HG03575 (cell line): ENCODE results near the gene APIP.
"Not testable (repeated sequence)": the region's sequence is repeated elsewhere in the genome, so short reads cannot be mapped to it uniquely, and the experiment has no call there.

Experiments
- ATAC-seq: cut with Tn5 transposase; IDR thresholded peaks from one replicate; pipeline ENCODE4 v1.9.1; 2021; ENCODE audit not compliant: unreplicated experiment, insufficient number of reproducible peaks, low FRiP score; ENCODE audit errors: extremely low read depth

APIP gene

DNA sequence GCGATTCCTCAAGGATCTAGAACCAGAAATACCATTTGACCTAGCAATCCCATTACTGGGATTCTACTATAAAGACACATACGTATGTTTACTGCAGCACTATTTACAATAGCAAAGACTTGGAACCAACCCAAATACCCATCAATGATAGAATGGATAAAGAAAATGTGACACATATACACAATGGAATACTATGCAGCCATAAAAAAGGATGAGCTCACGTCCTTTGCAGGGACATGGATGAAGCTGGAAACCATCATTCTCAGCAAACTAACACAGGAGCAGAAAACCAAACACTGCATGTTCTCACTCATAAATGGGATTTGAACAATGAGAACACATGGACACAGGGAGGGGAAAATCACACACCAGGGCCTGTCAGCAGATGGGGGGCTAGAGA, 20.0 kb downstream of the APIP start:
- not testable (repeated sequence) for ATAC-seq

DNA sequence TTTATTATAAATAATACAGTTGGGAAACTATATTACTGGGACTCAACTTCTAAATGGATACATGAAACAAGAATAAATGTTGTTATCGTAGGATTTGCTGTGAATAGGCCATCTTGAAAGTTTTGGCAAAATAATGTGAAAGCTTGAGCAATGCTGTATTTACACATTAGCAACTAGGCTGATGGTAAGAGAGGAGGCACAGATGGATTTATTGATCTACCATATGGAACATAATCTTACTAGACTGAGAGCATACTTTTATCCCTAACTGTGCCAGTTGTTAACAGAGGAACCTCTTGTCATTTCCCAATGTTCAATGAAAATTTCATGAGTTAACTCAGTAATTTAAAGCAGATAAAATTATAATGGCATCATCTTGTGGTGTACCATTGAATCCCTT, 22.8 kb downstream of the APIP start:
- ATAC-seq = no peak

DNA sequence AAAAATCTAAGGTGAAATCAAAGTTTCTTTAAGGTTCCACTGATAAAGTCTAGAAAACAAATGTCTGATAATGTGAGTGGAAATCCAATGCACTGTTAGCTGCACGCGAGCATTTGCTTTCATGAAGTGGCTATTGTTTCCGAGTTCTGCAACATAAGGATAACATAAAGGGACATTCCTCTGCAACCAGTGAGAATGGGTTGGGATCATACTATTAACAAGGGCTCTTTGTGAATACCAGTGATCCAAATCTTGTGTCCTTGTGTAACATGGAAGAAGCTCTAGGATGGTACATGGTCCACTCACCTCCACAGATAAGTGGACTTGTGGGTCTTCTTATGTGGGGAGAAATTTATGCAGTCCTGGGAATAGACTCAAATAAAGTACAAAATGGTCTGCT, 24.6 kb downstream of the APIP start:
- ATAC-seq = no peak

DNA sequence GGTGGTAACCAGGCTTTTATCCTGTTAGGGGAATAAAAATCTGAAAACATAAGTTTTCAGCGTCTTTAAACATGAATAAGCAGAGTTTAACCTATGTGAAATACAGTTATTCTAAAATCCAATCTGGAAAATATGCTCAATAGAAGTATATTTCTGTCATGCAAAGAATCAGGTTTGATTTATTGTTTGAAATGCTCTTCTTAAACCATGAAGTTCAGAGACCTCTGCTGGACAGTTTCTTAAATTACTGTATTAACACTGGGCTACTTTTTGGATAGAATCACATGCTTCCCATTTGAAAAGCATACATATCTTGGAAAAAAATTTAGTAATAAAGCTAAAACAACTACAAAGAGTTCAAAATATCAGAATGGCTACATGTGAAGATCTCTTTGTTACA, 25.4 kb downstream of the APIP start:
- ATAC-seq = no peak

DNA sequence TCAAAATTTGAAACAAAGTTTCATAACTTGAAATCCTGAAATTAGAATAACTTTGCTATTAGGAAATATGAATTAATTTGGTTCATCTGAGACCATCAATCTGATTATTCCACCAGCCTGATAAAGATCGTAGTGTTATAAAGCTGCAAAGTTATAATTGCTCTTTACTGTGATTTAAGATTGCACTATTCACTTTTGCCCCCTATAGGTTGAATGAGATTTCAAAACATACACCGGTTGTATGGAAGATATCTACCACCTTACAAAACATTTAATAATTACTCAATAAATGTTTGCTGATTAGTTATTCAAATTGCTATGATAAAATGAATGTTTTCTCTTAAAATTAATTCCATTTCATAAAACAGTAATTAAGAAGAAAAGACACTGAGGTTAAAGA, 26.1 kb downstream of the APIP start:
- ATAC-seq = no peak

DNA sequence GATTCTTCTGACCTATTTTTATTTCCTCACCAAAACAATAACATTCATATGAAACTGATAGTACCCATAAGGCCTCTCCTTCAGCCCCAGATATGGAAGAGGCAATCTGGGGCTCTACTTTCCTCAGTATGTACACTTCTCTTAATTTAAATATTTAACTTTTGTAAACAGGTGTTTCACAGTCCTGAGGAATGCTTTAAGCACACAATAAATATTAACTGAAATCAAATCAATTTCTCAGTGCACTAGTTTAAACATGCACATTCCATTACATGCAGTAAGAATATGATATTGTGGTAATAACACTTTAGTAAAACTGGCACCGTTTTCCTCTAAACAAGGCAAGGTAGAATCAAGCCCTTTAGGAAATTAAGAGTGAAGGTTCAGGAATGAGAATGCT, 28.9 kb downstream of the APIP start:
- ATAC-seq = no peak

DNA sequence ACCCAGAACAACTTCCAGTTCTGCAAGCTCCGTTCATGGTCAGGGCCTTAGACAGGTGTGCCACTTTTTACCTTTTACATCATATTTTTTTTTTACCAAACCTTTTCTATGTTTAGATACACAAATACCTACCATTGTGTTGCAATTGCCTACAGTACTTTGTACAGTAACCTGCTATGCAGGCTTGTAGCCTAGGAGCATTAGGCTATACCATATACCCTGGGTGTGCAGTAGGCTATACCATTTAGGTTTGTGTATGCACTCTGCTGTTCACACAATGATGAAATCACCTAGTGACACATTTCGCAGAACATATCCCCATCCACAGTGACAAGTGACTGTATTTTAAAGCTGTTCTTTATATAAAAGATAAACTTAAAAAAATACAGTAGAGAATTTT, 29.6 kb downstream of the APIP start:
- no peak for ATAC-seq

DNA sequence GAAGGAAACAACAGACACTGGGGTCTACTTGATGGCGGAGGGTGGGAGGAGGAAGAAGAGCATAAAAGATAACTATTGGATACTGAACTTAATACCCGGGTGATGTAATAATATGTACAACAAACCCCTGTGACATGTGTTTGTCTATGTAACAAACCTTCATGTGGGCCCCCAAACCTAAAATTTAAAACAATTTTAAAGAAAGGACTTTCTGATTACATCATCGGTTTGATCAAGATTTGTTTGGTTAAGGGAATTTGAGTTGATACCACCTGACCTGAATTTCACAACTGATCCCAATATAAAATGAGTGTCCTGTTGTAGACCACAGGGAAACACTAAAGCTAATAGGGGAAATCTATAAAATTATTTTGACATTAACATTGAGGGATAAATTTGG, 34.3 kb downstream of the APIP start:
- ATAC-seq = no peak

DNA sequence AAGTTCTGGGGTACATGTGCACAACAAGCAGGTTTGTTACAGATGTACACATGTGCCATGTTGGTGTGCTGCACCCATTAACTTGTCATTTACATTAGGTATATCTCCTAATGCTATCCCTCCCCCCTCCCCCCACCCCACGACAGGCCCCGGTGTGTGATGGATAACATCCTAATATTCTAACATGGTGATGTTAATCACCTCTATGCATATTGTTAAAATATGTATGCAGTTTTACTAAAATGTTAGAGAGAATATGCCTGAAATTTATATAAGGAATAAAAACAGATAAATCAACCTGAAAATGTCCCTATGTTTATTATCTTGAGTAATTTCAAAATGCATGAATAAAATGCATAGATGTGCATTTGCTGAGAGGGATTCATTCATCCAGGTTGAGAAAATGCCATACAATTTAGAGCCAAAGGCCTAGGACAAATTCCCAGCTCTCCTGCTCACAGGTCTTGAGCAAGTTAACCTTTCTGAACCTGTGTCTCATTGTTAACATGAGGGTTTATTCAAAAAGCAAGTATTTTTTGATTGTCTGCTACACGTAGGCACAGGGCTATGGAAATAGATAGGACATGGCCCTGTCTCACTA, 38.7 kb downstream of the APIP start:
- ATAC-seq = no peak

DNA sequence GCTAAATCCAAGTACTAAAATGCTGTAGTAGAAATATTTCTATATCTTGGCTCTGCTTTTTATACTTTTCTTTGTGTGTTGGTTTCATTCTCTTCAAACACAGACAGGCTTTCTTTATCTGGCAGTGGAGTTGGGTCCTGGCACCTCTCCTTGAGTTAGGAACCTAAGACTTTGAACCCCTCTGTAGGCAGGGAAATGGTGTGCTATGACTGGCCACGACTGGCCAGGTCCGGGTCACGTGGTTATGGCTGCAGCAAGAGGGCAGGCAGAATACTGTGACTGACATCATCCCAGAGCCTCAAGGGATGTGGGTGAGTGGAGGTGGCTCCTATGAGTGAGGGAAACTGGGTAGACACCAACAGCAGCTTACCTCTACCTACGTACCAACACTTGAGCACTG, 42.0 kb downstream of the APIP start:
- no peak for ATAC-seq

DNA sequence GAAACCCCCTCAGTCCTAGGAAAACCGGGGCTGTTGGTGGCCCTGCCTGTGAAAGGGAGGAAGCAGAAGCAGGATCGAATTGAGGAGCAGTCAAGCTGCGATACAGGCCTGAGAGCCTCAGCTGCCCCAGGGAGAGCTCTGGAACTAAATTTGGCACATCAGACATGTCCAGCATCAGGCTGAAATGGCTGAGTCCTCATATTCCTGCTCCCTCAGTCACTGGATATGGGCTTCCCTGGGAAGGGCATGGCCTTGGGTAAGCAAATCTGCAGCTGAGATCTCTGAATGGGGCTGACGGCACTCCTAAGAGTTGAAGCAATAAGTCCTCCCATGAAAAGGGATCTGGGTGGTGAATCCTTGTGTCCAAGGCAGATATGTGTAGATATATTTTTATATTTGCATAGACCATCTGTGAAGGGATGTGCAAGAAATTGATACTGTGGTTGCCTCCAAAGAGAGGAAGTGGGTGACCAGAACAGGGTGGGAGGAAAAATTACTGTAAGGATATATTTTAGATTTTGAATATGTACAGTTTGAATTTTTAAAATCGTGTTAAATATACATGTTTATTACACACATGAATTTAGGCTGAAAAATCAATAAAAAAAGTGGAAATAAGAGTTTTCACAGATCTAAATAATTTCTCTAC, 45.5 kb downstream of the APIP start:
- no peak for ATAC-seq

DNA sequence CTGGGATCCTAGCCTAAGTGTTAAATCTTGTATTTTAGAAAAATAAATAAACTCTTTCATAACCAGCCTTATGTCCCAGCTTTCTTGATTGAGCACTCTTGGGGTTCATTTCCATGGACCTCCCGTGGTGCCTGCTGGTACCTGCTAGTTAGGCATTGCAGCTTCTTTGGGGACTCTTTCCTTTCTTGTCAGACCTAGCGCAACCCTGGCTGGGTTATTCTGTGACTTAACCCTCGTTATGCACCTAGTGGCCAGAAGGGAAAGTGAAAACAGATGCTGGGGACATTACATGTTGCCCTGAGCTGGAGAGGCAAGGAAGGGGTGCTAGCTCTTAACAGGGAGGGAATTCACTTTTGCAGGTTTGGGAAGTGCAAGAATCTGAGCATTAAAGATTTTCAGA, 46.8 kb downstream of the APIP start:
- ATAC-seq = no peak

DNA sequence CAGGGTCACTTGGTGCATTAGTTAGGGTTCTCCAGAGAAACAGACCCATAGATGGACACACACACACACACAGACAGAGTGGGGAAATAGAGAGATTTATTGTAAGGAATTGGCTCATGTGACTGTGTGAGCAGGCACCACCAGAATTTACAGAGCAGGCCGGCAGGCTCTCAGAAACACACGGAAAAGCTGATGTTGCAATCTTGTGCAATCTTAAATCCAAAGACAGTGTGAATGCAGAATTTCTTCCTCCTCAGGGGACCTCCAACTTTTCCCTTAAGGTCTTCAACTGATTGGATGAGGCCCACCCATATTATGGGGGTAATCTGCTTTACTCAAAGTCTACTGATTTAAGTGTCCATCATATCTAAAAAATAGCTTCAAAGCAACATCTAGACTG, 49.8 kb downstream of the APIP start:
- no peak for ATAC-seq

DNA sequence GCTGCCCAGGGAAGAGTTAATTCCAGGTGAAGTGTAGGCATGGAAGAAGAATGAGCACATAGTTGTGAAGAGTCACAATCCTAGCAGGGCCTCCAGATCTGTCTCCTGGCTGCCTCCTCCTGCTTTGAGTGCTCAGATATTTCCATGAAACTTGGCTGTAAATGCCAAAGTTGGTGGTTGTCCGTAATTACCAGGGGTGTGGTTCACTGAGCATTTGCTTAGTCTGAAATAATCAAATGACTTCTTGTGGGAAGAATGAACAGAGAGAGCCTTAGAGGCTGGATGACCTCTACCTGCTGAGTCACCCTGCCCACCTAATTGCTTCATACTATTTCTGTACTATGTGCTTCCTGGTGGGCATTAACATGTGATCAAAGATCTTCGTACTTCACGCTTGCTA, 50.9 kb downstream of the APIP start:
- ATAC-seq = no peak

DNA sequence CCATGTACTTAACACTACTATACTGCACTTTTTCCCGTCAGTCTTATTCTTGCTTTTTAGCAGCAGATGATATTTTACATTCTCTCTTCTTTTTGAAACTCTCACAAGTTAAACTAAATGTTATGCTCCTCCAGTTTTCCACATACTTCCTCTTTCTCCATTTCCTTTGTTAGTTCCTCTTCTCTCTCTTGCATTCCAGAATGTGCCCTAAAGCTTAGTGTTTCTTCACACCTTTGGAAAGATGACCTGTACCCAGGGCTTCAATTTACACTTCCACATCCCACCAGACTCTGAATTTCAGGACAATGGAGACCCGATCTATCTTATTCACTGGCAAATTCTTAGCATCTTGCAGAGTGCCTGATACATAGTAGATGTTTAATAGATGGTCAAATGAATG, 51.8 kb downstream of the APIP start:
- ATAC-seq = no peak

DNA sequence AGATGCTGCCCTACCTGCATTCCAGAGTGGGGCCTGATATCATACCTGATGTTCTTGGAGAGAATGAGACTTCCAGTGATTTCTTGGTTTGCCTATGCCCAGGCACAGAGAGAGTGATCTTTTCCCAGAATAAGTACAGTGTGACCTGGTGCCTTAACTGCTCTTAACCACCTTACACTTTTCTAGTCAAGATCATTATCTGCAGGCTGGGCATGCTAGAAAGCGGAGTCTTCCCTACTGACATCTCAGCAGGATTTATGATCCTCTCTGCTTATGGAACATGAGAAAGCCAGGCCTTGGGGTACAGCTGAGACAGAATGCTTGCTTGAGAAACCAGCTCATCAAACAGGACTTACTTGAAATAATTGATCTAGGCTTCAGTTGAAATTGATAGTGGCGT, 53.1 kb downstream of the APIP start:
- ATAC-seq = no peak

DNA sequence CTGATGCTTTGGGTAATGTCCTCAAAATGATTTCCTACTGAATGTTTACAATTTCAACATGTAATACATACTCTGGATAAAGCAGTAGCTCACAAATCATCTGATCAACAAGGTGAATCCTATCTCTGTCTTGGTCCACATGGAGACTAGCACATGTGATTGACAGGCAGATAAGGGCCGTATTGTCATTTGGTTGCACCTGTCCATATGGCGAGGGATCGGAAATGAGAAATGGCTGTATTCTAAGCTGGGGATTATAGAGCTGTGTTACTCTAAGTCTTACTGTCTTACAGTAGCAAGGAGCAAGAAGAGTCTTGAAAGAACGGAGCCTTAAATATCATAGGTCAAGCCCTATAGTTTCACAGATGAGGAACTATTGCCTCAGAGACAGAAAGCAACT, 55.7 kb downstream of the APIP start:
- no peak for ATAC-seq

DNA sequence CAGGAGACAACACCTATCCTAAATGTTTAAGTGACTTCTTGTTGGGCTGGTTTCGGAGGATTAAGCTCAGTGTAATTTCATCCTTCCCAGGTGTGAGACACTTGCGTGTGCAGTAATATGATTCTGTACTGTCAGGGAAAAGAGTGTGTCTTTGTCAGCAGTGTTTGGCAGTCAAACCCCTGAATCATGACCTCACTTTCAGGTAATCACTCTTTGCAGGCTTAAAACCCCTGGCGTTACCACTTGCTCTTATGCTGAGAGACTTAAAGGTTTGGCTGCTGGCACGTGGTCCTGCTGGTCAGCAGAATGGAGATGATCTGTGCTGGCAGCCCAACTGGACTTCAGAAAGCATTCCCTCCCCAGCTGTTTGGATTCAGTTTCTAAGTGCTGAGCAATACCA, 56.1 kb downstream of the APIP start:
- no peak for ATAC-seq

DNA sequence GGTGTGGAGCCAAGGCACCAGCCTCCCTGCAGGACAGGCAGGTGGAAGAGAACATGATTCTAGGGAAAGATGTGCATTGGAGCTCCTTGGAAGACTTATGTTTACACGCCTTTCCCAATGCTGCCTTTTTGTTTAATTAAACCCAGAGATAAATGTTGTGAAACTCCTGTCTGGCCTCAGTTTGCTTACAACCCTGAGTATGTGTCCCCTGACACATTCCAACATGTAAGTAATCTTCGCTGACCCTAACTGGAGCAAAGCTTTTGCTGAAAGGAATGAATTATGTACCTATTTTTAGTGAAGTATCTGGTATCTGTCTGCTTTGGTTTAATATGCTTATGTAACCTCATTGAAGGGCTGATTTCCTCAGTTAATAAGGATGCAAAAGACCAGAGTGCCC, 56.7 kb downstream of the APIP start:
- ATAC-seq = no peak

DNA sequence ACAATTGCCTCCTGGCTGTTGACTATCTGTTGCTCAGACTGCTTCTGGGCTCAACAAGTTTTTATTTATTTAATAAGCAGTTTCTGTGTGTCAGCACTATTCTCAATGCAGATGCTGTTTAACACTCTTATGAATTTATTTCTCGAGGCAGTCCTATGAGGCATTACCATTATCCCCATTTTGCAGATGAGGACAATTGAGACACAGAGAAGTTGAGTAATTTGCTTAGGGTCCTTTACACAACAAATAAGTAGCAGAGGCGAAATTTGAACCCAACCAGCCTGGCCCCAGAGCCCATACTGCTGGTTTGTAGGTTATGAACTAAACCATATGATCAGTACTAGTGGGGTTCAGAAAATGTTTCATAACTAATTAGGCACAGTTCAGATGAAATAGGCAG, 58.7 kb downstream of the APIP start:
- ATAC-seq = no peak

DNA sequence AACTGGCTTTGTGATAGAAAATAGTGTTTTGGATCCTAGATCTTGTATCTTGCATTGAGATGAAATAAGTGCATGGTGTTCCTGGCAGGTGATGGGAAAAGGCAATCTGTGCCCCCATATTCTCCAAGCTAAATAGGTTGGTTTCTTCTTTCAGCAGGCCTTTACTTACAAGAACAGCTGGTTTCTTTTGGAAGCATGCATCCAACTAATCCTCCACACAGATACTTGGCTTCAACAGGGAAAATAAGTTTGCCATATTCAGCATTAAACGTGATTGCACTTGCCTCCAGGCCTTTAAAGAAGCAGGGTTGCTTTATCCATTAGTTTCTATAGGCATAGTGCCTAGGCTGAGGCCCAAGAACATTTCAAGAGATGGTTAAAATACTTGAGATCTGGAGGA, 59.9 kb downstream of the APIP start:
- no peak for ATAC-seq
